CD4-positive, alpha-beta T cell (primary cell): Measurements from ENCODE around the gene PTPRZ1. TPM values are rescaled to one million over a fixed set of nuclear protein-coding genes. Genes with fewer than 3 reads are reported as not detected.

Experiments used
- ATAC-seq: fragments of 200-7000 bp; cut with Tn5 transposase; one replicate; pipeline ENCODE4 v1.10.0; 2022; ENCODE audit warnings: mild to moderate bottlenecking; ENCODE audit not compliant: poor library complexity
- CTCF ChIA-PET: fragments of 350-600 bp; sonication (Branson Sonifier 250); formaldehyde crosslinking; loops from one replicate; lab custom pipeline; 2021; ENCODE audit warnings: antibody characterized with exemption, inconsistent platforms; lab: Charles Lee
- POLR2A ChIA-PET: fragments of 350-600 bp; sonication (Branson Sonifier 250); formaldehyde crosslinking; loops from one replicate; lab custom pipeline; 2021; ENCODE audit warnings: antibody characterized with exemption, inconsistent platforms; lab: Charles Lee
- DNase-seq, 14 experiments: peaks; one replicate each; pipeline ENCODE4 v3.0.0-alpha.2; 2013 to 2020; ENCODE audit warnings: mixed read lengths in 2 of 14
- H3K27ac ChIP-seq, 2 donors: one replicate each; pipeline versions ENCODE4 v1.5.1 to v1.7.0; 2013; ENCODE audit warnings: low read length in 2 of 2, low read depth in 1 of 2, mild to moderate bottlenecking in 1 of 2
- H3K27me3 ChIP-seq, 2 experiments: 1 replicate in 1 of 2; 2 replicates in 1 of 2; pipeline versions ENCODE4 v1.6.1 to v1.7.0; 2013; ENCODE audit warnings: low read length in 2 of 2, control low read depth in 1 of 2, mild to moderate bottlenecking in 1 of 2, moderate library complexity in 1 of 2; ENCODE audit not compliant: insufficient read depth in 2 of 2, control insufficient read depth in 1 of 2
- H3K36me3 ChIP-seq: one replicate; pipeline ENCODE4 v1.6.1; 2013; ENCODE audit warnings: low read length, control low read depth; ENCODE audit not compliant: insufficient read depth
- H3K4me1 ChIP-seq: one replicate; pipeline ENCODE4 v1.6.1; 2013; ENCODE audit warnings: low read length, control low read depth; ENCODE audit not compliant: insufficient read depth
- H3K4me3 ChIP-seq: one replicate; pipeline ENCODE4 v1.5.1; 2013; ENCODE audit warnings: mild to moderate bottlenecking, low read length, moderate library complexity
- H3K9me3 ChIP-seq, 2 experiments: 1 replicate in 1 of 2; 2 replicates in 1 of 2; pipeline versions ENCODE4 v1.6.1 to v1.7.0; 2013; ENCODE audit warnings: low read length in 2 of 2, mild to moderate bottlenecking in 2 of 2, control low read depth in 1 of 2, moderate library complexity in 1 of 2; ENCODE audit not compliant: control insufficient read depth in 1 of 2, insufficient read depth in 1 of 2
- H3K27ac Mint-ChIP-seq: one replicate; pipeline ENCODE4 v1.8.0; 2020; ENCODE audit warnings: mixed read lengths
- H3K27me3 Mint-ChIP-seq: one replicate; pipeline ENCODE4 v1.8.0; 2021; ENCODE audit warnings: mixed read lengths
- H3K36me3 Mint-ChIP-seq: one replicate; pipeline ENCODE4 v1.8.0; 2021; ENCODE audit warnings: low read depth, mixed read lengths
- H3K4me1 Mint-ChIP-seq: one replicate; pipeline ENCODE4 v1.8.0; 2021; ENCODE audit warnings: low read depth, mixed read lengths
- H3K4me3 Mint-ChIP-seq: one replicate; pipeline ENCODE4 v1.8.0; 2020; ENCODE audit warnings: mild to moderate bottlenecking, mixed read lengths
- H3K9me3 Mint-ChIP-seq: one replicate; pipeline ENCODE4 v1.8.0; 2020; ENCODE audit warnings: mixed read lengths
- intact Hi-C, 2 experiments: fragments of 100-400 bp; cut with DNase I in 1 of 2; cut with micrococcal nuclease in 1 of 2; formaldehyde crosslinking; loops; one replicate each; pipeline versions ENCODE4 v1.15.1 to v1.9.0; 2023 to 2025; cut with DNase I, micrococcal nuclease
- total RNA-seq, 174 experiments: library from RNA in 2 of 174; stranded (reverse) in 2 of 174; gene quantifications; one replicate each; pipeline ENCODE4 v1.2.3 and lab custom pipeline; 2021 to 2026
- TF ChIP-seq, protein P1 (sequence below): fragments of 200-600 bp; IDR thresholded peaks from one replicate; pipeline ENCODE4 v1.8.0; 2022; ENCODE audit warnings: antibody characterized with exemption, mild to moderate bottlenecking

PTPRZ1 gene
- total RNA-seq, 2 experiments from 2014 or later: not detected

- Mint-ChIP-seq H3K36me3 (no peaks in the 10 kb centered on the region), H3K9me3 (no peaks in the 10 kb centered on the region), H3K4me1 (no peaks in the 10 kb centered on the region), H3K4me3 (no peak overlapping the region), H3K27ac (no peak overlapping the region), H3K27me3 (peaks cover 4% of the 10 kb centered on the region)
- Histone ChIP-seq H3K4me3 (no peak overlapping the region), H3K9me3 (no peaks in the 10 kb centered on the region), H3K27me3 (no peaks in the 10 kb centered on the region), H3K4me1 (no peaks in the 10 kb centered on the region), H3K27ac (no peak overlapping the region), H3K36me3 (no peaks in the 10 kb centered on the region)
- ATAC-seq (no peak), DNase-seq (no peak)
- CTCF ChIA-PET: no interaction called here
- POLR2A ChIA-PET: no interaction called here
- TF ChIP-seq, protein P1, sequence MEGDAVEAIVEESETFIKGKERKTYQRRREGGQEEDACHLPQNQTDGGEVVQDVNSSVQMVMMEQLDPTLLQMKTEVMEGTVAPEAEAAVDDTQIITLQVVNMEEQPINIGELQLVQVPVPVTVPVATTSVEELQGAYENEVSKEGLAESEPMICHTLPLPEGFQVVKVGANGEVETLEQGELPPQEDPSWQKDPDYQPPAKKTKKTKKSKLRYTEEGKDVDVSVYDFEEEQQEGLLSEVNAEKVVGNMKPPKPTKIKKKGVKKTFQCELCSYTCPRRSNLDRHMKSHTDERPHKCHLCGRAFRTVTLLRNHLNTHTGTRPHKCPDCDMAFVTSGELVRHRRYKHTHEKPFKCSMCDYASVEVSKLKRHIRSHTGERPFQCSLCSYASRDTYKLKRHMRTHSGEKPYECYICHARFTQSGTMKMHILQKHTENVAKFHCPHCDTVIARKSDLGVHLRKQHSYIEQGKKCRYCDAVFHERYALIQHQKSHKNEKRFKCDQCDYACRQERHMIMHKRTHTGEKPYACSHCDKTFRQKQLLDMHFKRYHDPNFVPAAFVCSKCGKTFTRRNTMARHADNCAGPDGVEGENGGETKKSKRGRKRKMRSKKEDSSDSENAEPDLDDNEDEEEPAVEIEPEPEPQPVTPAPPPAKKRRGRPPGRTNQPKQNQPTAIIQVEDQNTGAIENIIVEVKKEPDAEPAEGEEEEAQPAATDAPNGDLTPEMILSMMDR: no peak
- intact Hi-C loops: no loop called here
Observed at GRCh38 chr7:122056977-122057376, 184.0 kb downstream of the PTPRZ1 start.

GRCh38 chr7:122059542-122059941 is 186.6 kb downstream of the PTPRZ1 start:
- H3K36me3 Mint-ChIP-seq: no peaks in the 10 kb centered on the region
- H3K27me3 Mint-ChIP-seq: peaks cover 4% of the 10 kb centered on the region
- DNase-seq: no peak
- POLR2A ChIA-PET: no interaction called here
- no peak overlapping the region for H3K27ac ChIP-seq
- H3K4me3 ChIP-seq: no peak overlapping the region
- CTCF ChIA-PET: no interaction called here
- H3K9me3 Mint-ChIP-seq: no peaks in the 10 kb centered on the region
- H3K27me3 ChIP-seq: no peaks in the 10 kb centered on the region
- H3K4me1 Mint-ChIP-seq: no peaks in the 10 kb centered on the region
- H3K4me1 ChIP-seq: no peaks in the 10 kb centered on the region
- TF ChIP-seq, protein P1: no peak
- no peaks in the 10 kb centered on the region for H3K36me3 ChIP-seq
- no peak overlapping the region for H3K27ac Mint-ChIP-seq
- no peak overlapping the region for H3K4me3 Mint-ChIP-seq
- intact Hi-C loops: no loop called here
- no peak for ATAC-seq
- no peaks in the 10 kb centered on the region for H3K9me3 ChIP-seq

DNA sequence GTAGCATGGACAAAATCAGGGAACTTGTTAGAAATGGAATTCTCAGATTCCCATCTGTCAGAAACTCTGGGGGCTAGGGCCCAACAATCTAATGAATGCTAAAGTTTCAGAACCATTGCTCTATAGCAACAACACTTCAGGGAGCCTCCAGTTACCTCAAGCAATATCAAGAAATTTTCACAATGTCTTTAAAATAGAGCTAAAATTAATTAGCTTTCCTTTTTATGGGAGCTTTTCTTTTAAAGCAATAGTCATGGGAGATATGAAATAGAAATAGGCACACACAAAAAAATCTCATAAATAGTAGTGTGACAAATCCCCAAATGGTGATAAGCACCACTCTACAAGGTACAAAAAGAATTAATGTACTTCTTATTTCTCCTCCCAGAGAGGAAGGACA is 190.2 kb downstream of the PTPRZ1 start:
- DNase-seq (no peak), ATAC-seq (no peak)
- Mint-ChIP-seq H3K36me3 (no peaks in the 10 kb centered on the region), H3K4me1 (no peaks in the 10 kb centered on the region), H3K9me3 (no peaks in the 10 kb centered on the region), H3K4me3 (no peak overlapping the region), H3K27ac (no peak overlapping the region), H3K27me3 (peaks cover 4% of the 10 kb centered on the region)
- H3K27ac ChIP-seq: no peak overlapping the region
- ChIA-PET POLR2A (no interaction called here), CTCF (no interaction called here)
- no peaks in the 10 kb centered on the region for H3K4me1 ChIP-seq
- no peaks in the 10 kb centered on the region for H3K36me3 ChIP-seq
- TF ChIP-seq, protein P1: no peak
- no peaks in the 10 kb centered on the region for H3K27me3 ChIP-seq
- intact Hi-C loops: no loop called here
- no peaks in the 10 kb centered on the region for H3K9me3 ChIP-seq
- H3K4me3 ChIP-seq: no peak overlapping the region
